Osteoblast (primary cell): ENCODE measurements around the gene RNF144A. TPM values are rescaled to one million over a fixed set of nuclear protein-coding genes. Genes with fewer than 3 reads are reported as not detected.
"Not testable (repeated sequence)": the region's sequence is repeated elsewhere in the genome, so short reads cannot be mapped to it uniquely, and the experiment has no call there.

Source experiments
- DNase-seq: peaks from one replicate; pipeline ENCODE4 v3.0.0; 2011; ENCODE audit warnings: low spot score, mixed read lengths; ENCODE audit not compliant: insufficient read length; ENCODE audit errors: missing footprints
- H2AFZ ChIP-seq: 2 replicates; pipeline ENCODE4 v1.6.0; 2011; ENCODE audit warnings: mild to moderate bottlenecking, low read length
- H3K27ac ChIP-seq: 2 replicates; pipeline ENCODE4 v1.5.1; 2011; ENCODE audit warnings: mild to moderate bottlenecking, low read depth, low read length, moderate library complexity
- H3K27me3 ChIP-seq: 2 replicates; pipeline ENCODE4 v1.6.0; 2012; ENCODE audit warnings: mild to moderate bottlenecking, control low read depth, inconsistent platforms, low read length, moderate library complexity; ENCODE audit not compliant: insufficient read depth
- H3K36me3 ChIP-seq: 2 replicates; pipeline ENCODE4 v1.5.1; 2011; ENCODE audit warnings: mild to moderate bottlenecking, low read length, control low read depth, moderate library complexity; ENCODE audit not compliant: insufficient read depth
- H3K4me1 ChIP-seq: 2 replicates; pipeline ENCODE4 v1.5.1; 2011; ENCODE audit warnings: mild to moderate bottlenecking, low read length, control low read depth, moderate library complexity; ENCODE audit not compliant: insufficient read depth
- H3K4me2 ChIP-seq: 2 replicates; pipeline ENCODE4 v1.6.0; 2011; ENCODE audit warnings: mild to moderate bottlenecking, low read length; ENCODE audit not compliant: insufficient read depth
- H3K4me3 ChIP-seq: fragments of 200-600 bp; sonication (generic); 3 replicates; pipeline ENCODE4 v1.5.1; 2012; ENCODE audit warnings: mild to moderate bottlenecking, low read length, inconsistent platforms; ENCODE audit not compliant: insufficient read depth
- H3K79me2 ChIP-seq: 2 replicates; pipeline ENCODE4 v1.6.0; 2012; ENCODE audit warnings: mild to moderate bottlenecking, low read length, control low read depth, inconsistent platforms; ENCODE audit not compliant: insufficient read depth
- H3K9me3 ChIP-seq: 2 replicates; pipeline ENCODE4 v1.5.1; 2011; ENCODE audit warnings: low read depth, low read length, control low read depth
- H4K20me1 ChIP-seq: 2 replicates; pipeline ENCODE4 v1.6.0; 2012; ENCODE audit warnings: mild to moderate bottlenecking, low read length, control low read depth; ENCODE audit not compliant: insufficient read depth
- total RNA-seq: library from RNA; depleted of rRNA; stranded (reverse); fragments of >200 nt; gene quantifications from 2 replicates; pipeline ENCODE4 v1.2.3, GENCODE V29; 2012
- TF ChIP-seq, protein P1 (sequence below): IDR thresholded peaks from 2 replicates; pipeline ENCODE4 v1.5.1; 2011; ENCODE audit warnings: mild to moderate bottlenecking, low read depth, low read length, moderate library complexity; ENCODE audit errors: extremely low read depth

Gene RNF144A
- total RNA-seq, 1 donor = 15.9 TPM

DNA sequence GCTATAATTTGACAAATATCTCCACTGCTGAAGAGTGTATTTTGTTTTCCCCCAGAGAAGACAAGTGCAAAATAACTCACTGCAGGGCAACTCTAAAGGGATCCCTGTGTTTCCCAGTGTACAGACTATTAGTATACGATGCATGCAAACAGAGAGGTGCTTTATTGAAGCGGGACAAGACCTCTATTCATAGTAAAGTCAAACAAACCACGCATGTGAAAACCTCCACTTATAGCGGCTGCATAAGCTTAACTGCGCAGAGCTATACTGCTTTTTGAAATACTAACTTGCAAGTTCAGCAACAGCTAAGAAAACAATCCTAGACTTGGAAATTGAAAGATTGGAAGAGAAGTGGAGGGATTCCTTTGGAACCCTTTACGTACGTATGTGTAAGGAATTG, 15.6 kb downstream of the RNF144A start:
- no peak overlapping the region for H3K4me3 ChIP-seq
- H3K4me2 ChIP-seq = no peak overlapping the region
- H4K20me1 ChIP-seq = no peaks in the 10 kb centered on the region
- no peaks in the 10 kb centered on the region for H3K27me3 ChIP-seq
- TF ChIP-seq, protein P1, sequence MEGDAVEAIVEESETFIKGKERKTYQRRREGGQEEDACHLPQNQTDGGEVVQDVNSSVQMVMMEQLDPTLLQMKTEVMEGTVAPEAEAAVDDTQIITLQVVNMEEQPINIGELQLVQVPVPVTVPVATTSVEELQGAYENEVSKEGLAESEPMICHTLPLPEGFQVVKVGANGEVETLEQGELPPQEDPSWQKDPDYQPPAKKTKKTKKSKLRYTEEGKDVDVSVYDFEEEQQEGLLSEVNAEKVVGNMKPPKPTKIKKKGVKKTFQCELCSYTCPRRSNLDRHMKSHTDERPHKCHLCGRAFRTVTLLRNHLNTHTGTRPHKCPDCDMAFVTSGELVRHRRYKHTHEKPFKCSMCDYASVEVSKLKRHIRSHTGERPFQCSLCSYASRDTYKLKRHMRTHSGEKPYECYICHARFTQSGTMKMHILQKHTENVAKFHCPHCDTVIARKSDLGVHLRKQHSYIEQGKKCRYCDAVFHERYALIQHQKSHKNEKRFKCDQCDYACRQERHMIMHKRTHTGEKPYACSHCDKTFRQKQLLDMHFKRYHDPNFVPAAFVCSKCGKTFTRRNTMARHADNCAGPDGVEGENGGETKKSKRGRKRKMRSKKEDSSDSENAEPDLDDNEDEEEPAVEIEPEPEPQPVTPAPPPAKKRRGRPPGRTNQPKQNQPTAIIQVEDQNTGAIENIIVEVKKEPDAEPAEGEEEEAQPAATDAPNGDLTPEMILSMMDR = no peak
- no peak overlapping the region for H2AFZ ChIP-seq
- H3K4me1 ChIP-seq = no peaks in the 10 kb centered on the region
- no peaks in the 10 kb centered on the region for H3K9me3 ChIP-seq
- H3K36me3 ChIP-seq = no peaks in the 10 kb centered on the region
- no peaks in the 10 kb centered on the region for H3K79me2 ChIP-seq
- no peak for DNase-seq
- no peak overlapping the region for H3K27ac ChIP-seq

DNA sequence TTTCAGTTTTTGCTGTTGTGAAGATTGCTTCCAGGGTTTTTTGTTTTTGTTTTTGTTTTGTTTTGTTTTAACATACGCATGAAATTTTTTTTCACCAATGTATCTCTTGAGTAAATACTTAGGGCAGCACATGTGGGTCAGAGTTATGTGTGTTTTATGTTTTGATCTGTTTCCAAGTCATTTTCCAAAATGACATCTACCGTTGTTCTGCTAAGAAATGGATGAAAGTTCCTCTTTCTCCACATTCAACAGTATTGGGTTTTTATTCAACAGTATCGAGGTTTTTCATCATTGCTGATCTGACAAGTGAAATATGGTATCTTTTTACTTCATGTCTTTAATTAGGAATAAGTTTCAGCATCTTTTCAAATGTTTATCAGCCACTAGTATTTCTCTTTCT, 16.7 kb downstream of the RNF144A start:
- Histone ChIP-seq H3K27ac (no peak overlapping the region), H4K20me1 (no peaks in the 10 kb centered on the region), H2AFZ (no peak overlapping the region), H3K9me3 (no peaks in the 10 kb centered on the region), H3K36me3 (no peaks in the 10 kb centered on the region), H3K79me2 (no peaks in the 10 kb centered on the region), H3K4me1 (no peaks in the 10 kb centered on the region), H3K27me3 (peaks cover 3% of the 10 kb centered on the region), H3K4me2 (no peak overlapping the region), H3K4me3 (no peak overlapping the region)
- TF ChIP-seq, protein P1 = no peak
- no peak for DNase-seq

DNA sequence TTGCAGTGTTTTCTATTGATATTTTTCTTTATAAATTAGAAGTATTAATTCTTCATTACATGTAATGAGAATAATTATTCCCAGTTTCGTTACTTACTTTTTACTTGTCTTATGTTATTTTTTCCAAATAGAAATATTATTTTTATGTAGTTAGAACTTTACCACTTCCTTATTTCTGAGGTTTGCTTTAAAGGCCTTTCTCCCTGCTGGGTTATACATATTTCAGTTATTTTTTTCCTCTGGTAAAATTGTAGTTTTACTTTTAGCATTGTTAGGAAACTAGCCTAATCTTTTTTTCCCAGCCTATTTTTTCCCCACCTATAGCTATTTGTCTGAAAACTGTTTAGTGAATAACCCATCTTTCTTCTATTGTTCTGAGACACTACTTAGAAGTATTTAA, 17.1 kb downstream of the RNF144A start:
- Histone ChIP-seq H3K4me1 (no peaks in the 10 kb centered on the region), H3K4me3 (no peak overlapping the region), H3K36me3 (no peaks in the 10 kb centered on the region), H3K9me3 (no peaks in the 10 kb centered on the region), H3K4me2 (no peak overlapping the region), H3K27me3 (peaks cover 3% of the 10 kb centered on the region), H3K79me2 (no peaks in the 10 kb centered on the region), H3K27ac (no peak overlapping the region), H4K20me1 (no peaks in the 10 kb centered on the region), H2AFZ (no peak overlapping the region)
- TF ChIP-seq, protein P1 = no peak
- DNase-seq = no peak

DNA sequence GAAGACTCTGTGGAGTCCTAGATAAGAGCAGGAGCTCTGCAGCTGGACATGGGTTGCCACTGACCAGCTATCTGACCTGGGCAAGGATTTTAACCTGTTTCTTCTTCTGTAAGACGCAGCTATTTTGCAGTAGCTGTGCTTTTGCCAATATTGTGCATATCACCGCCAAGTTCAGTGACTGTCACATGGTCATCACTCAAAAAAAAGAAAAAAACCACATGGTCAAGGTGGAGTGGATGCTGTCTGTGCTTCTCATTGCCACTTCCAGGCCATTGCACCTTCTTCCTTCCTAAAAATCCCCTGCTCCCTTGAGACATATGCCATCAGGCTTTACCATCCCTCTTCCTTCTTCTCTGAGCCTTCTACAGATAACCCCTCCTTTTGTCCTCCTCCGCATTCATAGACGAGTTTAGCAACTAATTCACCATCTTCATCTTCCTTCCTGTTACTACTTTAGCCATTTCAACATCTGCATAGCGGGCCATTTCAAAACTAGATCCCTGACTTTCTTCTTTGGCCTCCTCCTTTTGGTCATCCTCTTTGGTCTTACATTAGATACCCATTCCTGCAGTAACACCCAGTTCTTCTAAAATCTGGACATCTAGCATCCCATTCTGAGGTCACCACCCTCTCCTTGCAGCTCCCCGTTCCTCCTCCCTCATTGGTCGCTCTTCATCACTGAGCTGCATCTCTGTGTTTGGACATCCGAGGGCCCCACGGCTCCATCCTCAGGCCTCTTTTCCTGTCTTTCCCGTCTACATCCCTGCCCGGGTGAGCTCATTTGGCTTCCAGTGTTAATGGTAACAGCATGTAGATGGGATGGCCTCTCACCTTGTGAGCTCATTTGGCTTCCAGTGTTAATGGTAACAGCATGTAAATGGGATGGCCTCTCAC, 17.8 kb downstream of the RNF144A start:
- Histone ChIP-seq H3K4me1 (no peaks in the 10 kb centered on the region), H3K9me3 (no peaks in the 10 kb centered on the region), H3K79me2 (no peaks in the 10 kb centered on the region), H3K27me3 (peaks cover 4% of the 10 kb centered on the region), H3K27ac (no peak overlapping the region), H4K20me1 (no peaks in the 10 kb centered on the region), H3K36me3 (no peaks in the 10 kb centered on the region), H3K4me2 (no peak overlapping the region), H2AFZ (no peak overlapping the region), H3K4me3 (no peak overlapping the region)
- TF ChIP-seq, protein P1 = no peak
- DNase-seq = no peak

DNA sequence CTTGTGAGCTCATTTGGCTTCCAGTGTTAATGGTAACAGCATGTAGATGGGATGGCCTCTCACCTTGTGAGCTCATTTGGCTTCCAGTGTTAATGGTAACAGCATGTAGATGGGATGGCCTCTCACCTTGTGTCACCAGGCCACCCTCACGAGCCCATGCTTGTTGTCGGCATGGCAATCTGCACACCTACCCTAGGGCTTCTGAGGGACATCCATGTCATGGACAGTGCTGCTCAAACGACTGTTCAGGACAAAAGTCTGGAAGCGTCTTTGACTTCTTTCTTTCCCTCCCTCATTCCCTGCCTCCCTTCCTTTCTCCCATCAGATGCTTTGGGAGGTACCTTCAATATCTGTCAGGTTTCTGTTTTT, 18.4 kb downstream of the RNF144A start:
- not testable (repeated sequence) for H3K27ac ChIP-seq, H2AFZ ChIP-seq, H3K9me3 ChIP-seq, H3K4me3 ChIP-seq, DNase-seq, H3K4me1 ChIP-seq, H4K20me1 ChIP-seq, H3K79me2 ChIP-seq, H3K4me2 ChIP-seq, H3K36me3 ChIP-seq, H3K27me3 ChIP-seq
